ENCODE data around the gene CDR2. TPM values are rescaled to one million over a fixed set of nuclear protein-coding genes. Genes with fewer than 3 reads are reported as not detected.

The CDR2 gene
- total and polyA plus RNA-seq, 9 donors = 12.7 to 30.3 (median 22.9) TPM

- 84 to 90% (median 89%) methylated on average over 19 of the region's 19 CpGs for WGBS, 3 donors
- no peak overlapping the region for H3K4me3 ChIP-seq
- no peaks in the 10 kb centered on the region for H3K9me3 ChIP-seq
- no peaks in the 10 kb centered on the region for H3K36me3 ChIP-seq
- H3K27me3 ChIP-seq = no peaks in the 10 kb centered on the region
- no peak for TF ChIP-seq POLR2A (IDR thresholded peaks at IDR 0.05)
- no peak for TF ChIP-seq EP300 (IDR thresholded peaks at IDR 0.05)
- TF ChIP-seq, protein P1, sequence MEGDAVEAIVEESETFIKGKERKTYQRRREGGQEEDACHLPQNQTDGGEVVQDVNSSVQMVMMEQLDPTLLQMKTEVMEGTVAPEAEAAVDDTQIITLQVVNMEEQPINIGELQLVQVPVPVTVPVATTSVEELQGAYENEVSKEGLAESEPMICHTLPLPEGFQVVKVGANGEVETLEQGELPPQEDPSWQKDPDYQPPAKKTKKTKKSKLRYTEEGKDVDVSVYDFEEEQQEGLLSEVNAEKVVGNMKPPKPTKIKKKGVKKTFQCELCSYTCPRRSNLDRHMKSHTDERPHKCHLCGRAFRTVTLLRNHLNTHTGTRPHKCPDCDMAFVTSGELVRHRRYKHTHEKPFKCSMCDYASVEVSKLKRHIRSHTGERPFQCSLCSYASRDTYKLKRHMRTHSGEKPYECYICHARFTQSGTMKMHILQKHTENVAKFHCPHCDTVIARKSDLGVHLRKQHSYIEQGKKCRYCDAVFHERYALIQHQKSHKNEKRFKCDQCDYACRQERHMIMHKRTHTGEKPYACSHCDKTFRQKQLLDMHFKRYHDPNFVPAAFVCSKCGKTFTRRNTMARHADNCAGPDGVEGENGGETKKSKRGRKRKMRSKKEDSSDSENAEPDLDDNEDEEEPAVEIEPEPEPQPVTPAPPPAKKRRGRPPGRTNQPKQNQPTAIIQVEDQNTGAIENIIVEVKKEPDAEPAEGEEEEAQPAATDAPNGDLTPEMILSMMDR (IDR thresholded peaks at IDR 0.05) = no peak
- no peak overlapping the region for H3K27ac ChIP-seq
- H3K4me1 ChIP-seq (ENCODE audit: insufficient read depth) = peaks cover 2% of the 10 kb centered on the region
- DNase-seq = peak in 1 of 5 donors; percentile 21
- intact Hi-C loops (cut with DNase I) = loop anchor here in 2 of 4 donors (10.0 kb wide), 2 partner anchors 100 to 1170 kb away; partner anchors contain the start of genes DNAH3 (in 1 of the 2) and LDAF1 (in 1 of the 2)
These were observed 49.4 kb downstream of the CDR2 start for GRCh38 chr16:22324787-22325597.

- no peaks in the 10 kb centered on the region for H3K27me3 ChIP-seq
- peaks cover 2% of the 10 kb centered on the region for H3K4me1 ChIP-seq (ENCODE audit: insufficient read depth)
- intact Hi-C loops (cut with DNase I) = loop anchor here in 2 of 4 donors (10.0 kb wide), 2 partner anchors 101 to 1169 kb away; partner anchors contain the start of genes DNAH3 (in 1 of the 2) and LDAF1 (in 1 of the 2)
- no peak overlapping the region for H3K27ac ChIP-seq
- H3K4me3 ChIP-seq = no peak overlapping the region
- peak in 1 of 5 donors; percentile 16 for DNase-seq
- TF ChIP-seq, protein P1 (IDR thresholded peaks at IDR 0.05) = no peak
- TF ChIP-seq POLR2A (IDR thresholded peaks at IDR 0.05) (no peak), EP300 (IDR thresholded peaks at IDR 0.05) (no peak)
- H3K9me3 ChIP-seq = no peaks in the 10 kb centered on the region
- 88 to 89% (median 89%) methylated on average over 24 of the region's 24 CpGs for WGBS, 3 donors
- no peaks in the 10 kb centered on the region for H3K36me3 ChIP-seq
These were observed 50.2 kb downstream of the CDR2 start for GRCh38 chr16:22323959-22324786.

- peak in 1 of 5 donors; percentile 19 for DNase-seq
- Histone ChIP-seq H3K4me3 (no peak overlapping the region), H3K9me3 (no peaks in the 10 kb centered on the region), H3K4me1 (ENCODE audit: insufficient read depth) (peaks cover 2% of the 10 kb centered on the region), H3K27me3 (no peaks in the 10 kb centered on the region), H3K36me3 (no peaks in the 10 kb centered on the region), H3K27ac (no peak overlapping the region)
- TF ChIP-seq POLR2A (IDR thresholded peaks at IDR 0.05) = no peak
- TF ChIP-seq EP300 (IDR thresholded peaks at IDR 0.05) = no peak
- TF ChIP-seq, protein P1 (IDR thresholded peaks at IDR 0.05) = no peak
- intact Hi-C loops (cut with DNase I) = loop anchor here in 2 of 4 donors (10.0 kb wide), 2 partner anchors 101 to 1169 kb away; partner anchors contain the start of genes DNAH3 (in 1 of the 2) and LDAF1 (in 1 of the 2)
- WGBS, 3 donors = 82 to 89% (median 87%) methylated on average over 12 of the region's 12 CpGs
These were observed 51.1 kb downstream of the CDR2 start for GRCh38 chr16:22323173-22323958.

Data from ovary (tissue), 9 donors.